GM21526 (cell line): ENCODE results near the gene CTSC.
"Not testable (repeated sequence)": the region's sequence is repeated elsewhere in the genome, so short reads cannot be mapped to it uniquely, and the experiment has no call there.

Source experiments
- ATAC-seq: cut with Tn5 transposase; IDR thresholded peaks from one replicate; pipeline ENCODE4 v1.9.1; 2021; ENCODE audit warnings: moderate library complexity; ENCODE audit not compliant: unreplicated experiment, low FRiP score

CTSC gene

GRCh38 chr11:88292171-88292843 is 45.2 kb downstream of the CTSC start:
- ATAC-seq, result no peak

GRCh38 chr11:88288560-88288959 is 49.0 kb downstream of the CTSC start:
- ATAC-seq, result no peak

- no peak for ATAC-seq
Measured at GRCh38 chr11:88284336-88285050, 53.0 kb downstream of the CTSC start.

- no peak for ATAC-seq
Measured at GRCh38 chr11:88282747-88283515, 54.6 kb downstream of the CTSC start.

- no peak for ATAC-seq
Measured at GRCh38 chr11:88281317-88281712, 56.2 kb downstream of the CTSC start.

GRCh38 chr11:88280673-88281316 is 56.7 kb downstream of the CTSC start:
- ATAC-seq, result no peak

- no peak for ATAC-seq
Measured at GRCh38 chr11:88277349-88277915, 60.1 kb downstream of the CTSC start.

GRCh38 chr11:88275636-88276035 is 61.9 kb downstream of the CTSC start:
- ATAC-seq, result no peak

GRCh38 chr11:88266919-88267318 is 70.6 kb downstream of the CTSC start:
- no peak for ATAC-seq

GRCh38 chr11:88266157-88266556 is 71.4 kb downstream of the CTSC start:
- ATAC-seq, result no peak

- no peak for ATAC-seq
Measured at GRCh38 chr11:88259431-88259830, 78.1 kb downstream of the CTSC start.

GRCh38 chr11:88252208-88252607 is 85.3 kb downstream of the CTSC start:
- ATAC-seq, result no peak

- ATAC-seq, result no peak
Measured at GRCh38 chr11:88250566-88251242, 86.8 kb downstream of the CTSC start.

GRCh38 chr11:88249706-88250105 is 87.8 kb downstream of the CTSC start:
- ATAC-seq, result no peak

GRCh38 chr11:88246696-88247095 is 90.8 kb downstream of the CTSC start:
- no peak for ATAC-seq

- not testable (repeated sequence) for ATAC-seq
Measured at GRCh38 chr11:88245576-88245975, 92.0 kb downstream of the CTSC start.
